ENCODE data around the gene ITGAV. TPM values are rescaled to one million over a fixed set of nuclear protein-coding genes. Genes with fewer than 3 reads are reported as not detected.

The ITGAV gene
- total and polyA plus RNA-seq, 2 donors (not counting 3 experiments of a cell fraction or from before 2014, with no cell fraction given), result 61.8 to 131 TPM

GRCh38 chr2:186588940-186589611 is 780 bp upstream of the ITGAV start:
- H3K36me3 ChIP-seq (ENCODE audit: control insufficient read depth in 2 of 2, extremely low read depth in 1 of 2, insufficient read depth in 2 of 2, low read length in 2 of 2), result no peaks in the 10 kb centered on the region
- no peak for TF ChIP-seq GATA2 (IDR thresholded peaks at IDR 0.05; ENCODE audit: insufficient read depth, insufficient read length, low read depth, low read length)
- TF ChIP-seq MYC (IDR thresholded peaks at IDR 0.05; ENCODE audit: low read depth, low read length), result no peak
- TF ChIP-seq, protein P1, sequence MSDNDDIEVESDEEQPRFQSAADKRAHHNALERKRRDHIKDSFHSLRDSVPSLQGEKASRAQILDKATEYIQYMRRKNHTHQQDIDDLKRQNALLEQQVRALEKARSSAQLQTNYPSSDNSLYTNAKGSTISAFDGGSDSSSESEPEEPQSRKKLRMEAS (IDR thresholded peaks at IDR 0.05; ENCODE audit: insufficient read depth, insufficient read length), result no peak
- TF ChIP-seq POLR2A (IDR thresholded peaks at IDR 0.05; ENCODE audit: low read depth, low read length), result no peak
- no peak for TF ChIP-seq EZH2 (IDR thresholded peaks at IDR 0.05; ENCODE audit: borderline replicate concordance, low read depth, low read length, severe bottlenecking)
- no peak for TF ChIP-seq CTCF (IDR thresholded peaks at IDR 0.05; ENCODE audit: extremely low read depth in 1 of 2, insufficient read depth in 1 of 2, low read depth in 1 of 2, low read length in 2 of 2)
- TF ChIP-seq FOS (IDR thresholded peaks at IDR 0.05; ENCODE audit: borderline replicate concordance, insufficient read depth, low read length), result no peak
- no peak for TF ChIP-seq POLR2AphosphoS5 (IDR thresholded peaks at IDR 0.05; ENCODE audit: insufficient read depth, low read depth, low read length)
- TF ChIP-seq JUN (IDR thresholded peaks at IDR 0.05; ENCODE audit: borderline replicate concordance, insufficient read depth, insufficient read length, low read depth), result no peak
- DNase-seq (ENCODE audit: low read depth, low spot score) (peak; percentile 71), FAIRE-seq (no peak)
- BruUV-seq (replicated peaks), result TSS peak; percentile 76
- H3K27me3 ChIP-seq (ENCODE audit: control insufficient read depth in 2 of 2, insufficient read depth in 2 of 2, low read length in 2 of 2), result no peaks in the 10 kb centered on the region
- POLR2A ChIA-PET, result interaction anchor here (0.6 to 1.5 kb wide), 15 partner anchors 9 to 103 kb away, joined by 3 to 10 read pairs (median 4); partner anchors contain the start of gene ZC3H15
- intact Hi-C loops (cut with micrococcal nuclease), result loop anchor here (1.0 kb wide), 1 partner anchor 14 kb away; no protein-coding TSS in a partner anchor
- H3K4me3 ChIP-seq (replicated peaks in 1 of 3; ENCODE audit: insufficient read depth in 1 of 3, low read depth in 1 of 3, low read length in 3 of 3), result peak overlapping the region; percentile 76 to 96 (median 83)
- peak overlapping the region; percentile 62 for H2AFZ ChIP-seq (ENCODE audit: low read depth, low read length)
- H3K9ac ChIP-seq (replicated peaks; ENCODE audit: extremely low read depth, insufficient read depth, low read length), result peak overlapping the region; percentile 99
- H3K4me1 ChIP-seq (ENCODE audit: control insufficient read depth, extremely low read depth, insufficient read depth, low read length), result peaks cover 26% of the 10 kb centered on the region
- peaks cover 5% of the 10 kb centered on the region for H4K20me1 ChIP-seq (replicated peaks; ENCODE audit: control insufficient read depth, extremely low read depth, insufficient read depth, low read length)
- peaks cover 38% of the 10 kb centered on the region for H3K79me2 ChIP-seq (ENCODE audit: control insufficient read depth, insufficient read depth, low read length)
- H3K9me1 ChIP-seq (replicated peaks; ENCODE audit: control insufficient read depth, extremely low read depth, insufficient read depth, low read length), result no peaks in the 10 kb centered on the region
- dilution Hi-C loops (cut with MboI; ENCODE audit: extremely low pct_ligation_motif_present, low sequenced_read_pairs), result no loop called here
- no peaks in the 10 kb centered on the region for H3K9me3 ChIP-seq (replicated peaks; ENCODE audit: control insufficient read depth, insufficient read depth, low read length)
- CTCF ChIA-PET, result interaction anchor here (0.6 to 3.4 kb wide), 10 partner anchors 11 to 85 kb away, joined by 3 to 24 read pairs (median 5); no protein-coding TSS in a partner anchor
- H3K27ac ChIP-seq (ENCODE audit: insufficient read depth, low read depth, low read length), result peak overlapping the region; percentile 97
- H3K4me2 ChIP-seq (ENCODE audit: insufficient read depth, low read length), result peak overlapping the region; percentile 97
